ENCODE data around the gene CCDC187.

Gene CCDC187

DNA sequence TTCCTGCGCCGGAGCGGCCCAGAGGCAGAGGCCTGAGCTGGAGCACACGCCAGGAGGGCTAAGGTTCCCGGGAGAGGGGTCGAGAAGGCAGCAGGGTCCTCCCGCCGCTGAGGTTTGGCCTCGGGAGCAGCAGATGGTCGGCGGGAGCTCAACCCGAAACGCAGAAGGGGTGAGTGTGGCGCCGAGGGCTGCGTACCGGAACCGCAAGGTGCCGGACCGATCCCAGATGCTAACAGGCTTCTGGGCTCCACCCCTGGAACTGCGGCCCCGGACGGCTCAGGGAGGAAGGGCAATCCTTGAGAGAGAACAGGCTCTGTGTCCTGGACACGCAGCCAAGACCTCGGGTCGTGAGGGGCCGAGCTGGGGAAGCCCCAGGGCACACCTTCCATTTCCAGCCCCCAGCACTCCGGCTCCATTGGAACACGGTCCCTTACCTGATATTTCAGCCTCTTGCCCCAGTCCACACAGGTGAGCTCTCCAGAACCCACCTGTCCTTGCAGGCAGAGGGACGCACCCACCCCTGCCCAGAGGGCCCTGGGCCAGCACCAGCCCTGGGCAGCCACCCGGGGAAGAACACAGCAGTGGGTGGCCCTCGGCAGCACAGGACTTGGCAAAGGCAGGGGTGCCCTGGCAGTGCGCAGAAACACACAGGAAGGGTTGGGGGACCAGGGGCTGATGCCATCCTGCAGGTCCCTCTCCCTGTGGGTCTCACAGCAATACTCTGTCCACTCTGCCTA is 100.3 kb downstream of the CCDC187 start:
- no peak for DNase-seq

DNA sequence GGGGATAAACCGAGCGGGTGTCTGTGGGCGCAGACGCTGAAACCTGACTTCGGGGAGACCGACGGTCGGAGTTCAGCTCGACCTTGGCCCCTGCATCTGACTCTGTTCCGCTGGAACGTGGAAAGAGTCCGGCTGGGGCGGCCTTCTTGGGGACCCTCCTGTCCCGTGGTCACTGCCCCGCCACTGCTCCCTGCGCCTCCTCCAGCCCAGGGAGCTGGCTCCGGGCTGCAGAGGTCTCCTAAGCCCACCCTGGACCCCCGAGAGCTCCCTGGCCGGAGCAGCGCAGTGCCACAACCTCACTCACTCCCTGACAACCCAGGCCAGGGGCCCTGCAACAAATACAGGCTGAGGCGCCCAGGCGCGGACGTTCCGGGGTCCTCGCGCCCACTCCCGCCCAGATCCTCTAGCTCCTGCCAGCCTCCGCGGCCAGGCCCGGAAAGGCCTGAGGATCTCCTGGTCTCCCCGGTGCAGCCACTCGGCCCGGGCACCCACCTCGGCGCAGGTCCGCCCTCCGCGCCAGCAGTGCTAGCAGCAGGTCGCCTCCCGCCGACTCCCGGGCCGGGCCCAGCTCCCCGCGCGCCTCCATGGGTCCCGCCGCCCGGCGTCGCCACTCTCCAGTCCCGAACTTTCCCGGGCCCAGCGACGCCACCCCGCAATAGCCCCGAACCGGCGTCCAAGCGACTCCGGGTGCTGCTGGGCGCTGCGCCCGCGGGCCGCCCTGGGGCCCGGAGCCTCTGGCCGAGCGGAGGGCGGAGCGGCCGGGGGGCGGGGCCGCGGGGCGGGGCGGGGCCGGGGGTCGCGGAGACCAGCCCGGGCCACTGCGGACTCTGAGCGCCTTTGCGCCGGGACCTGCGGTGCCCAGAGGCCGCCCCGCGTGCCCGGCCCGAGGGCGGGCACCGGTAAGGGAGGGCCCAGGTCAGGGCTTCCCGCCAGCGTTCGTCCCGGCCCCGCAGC is 101.2 kb downstream of the CCDC187 start:
- no peak for DNase-seq

DNA sequence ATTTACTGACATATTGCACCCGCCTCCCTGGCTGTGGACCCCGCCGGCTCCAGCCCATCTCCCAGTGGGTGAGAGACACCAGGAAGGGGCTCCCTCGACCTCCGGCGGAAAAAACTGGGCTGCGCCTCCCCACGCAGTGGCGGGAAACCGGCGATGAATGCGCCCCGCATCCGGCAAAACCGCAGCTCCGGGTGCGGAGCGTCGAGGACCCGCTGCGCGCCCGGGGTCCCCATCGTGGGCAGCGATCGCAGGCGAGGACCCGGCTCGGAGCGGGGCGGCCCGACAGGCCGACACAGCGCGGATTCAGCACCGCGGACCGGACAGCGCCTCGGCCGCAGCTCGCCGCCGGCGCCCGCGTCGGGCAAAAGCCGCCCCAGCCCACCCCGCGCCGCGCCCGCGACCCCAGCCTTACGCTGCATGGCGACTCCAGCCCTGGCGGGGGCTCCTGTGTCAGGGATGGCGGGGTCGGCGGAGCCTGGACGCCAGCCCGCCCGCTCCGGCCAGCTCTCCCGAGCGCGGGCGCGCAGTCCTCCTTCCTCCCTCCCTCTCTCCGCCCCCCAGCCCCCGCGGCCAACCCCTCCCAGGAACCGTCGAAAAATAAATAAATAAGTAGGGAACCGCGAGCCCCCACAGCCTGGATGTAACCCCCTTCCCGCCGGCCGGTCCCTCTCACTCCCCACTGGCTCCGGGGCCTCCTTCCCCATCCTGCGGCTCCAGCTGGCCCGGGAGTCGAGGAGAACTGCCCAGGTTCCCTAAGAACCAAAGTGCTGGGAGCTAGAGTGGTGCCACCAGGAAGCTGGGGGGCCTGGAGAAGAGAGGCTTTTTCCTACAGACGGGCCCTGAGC is 102.1 kb downstream of the CCDC187 start:
- no peak for DNase-seq

DNA sequence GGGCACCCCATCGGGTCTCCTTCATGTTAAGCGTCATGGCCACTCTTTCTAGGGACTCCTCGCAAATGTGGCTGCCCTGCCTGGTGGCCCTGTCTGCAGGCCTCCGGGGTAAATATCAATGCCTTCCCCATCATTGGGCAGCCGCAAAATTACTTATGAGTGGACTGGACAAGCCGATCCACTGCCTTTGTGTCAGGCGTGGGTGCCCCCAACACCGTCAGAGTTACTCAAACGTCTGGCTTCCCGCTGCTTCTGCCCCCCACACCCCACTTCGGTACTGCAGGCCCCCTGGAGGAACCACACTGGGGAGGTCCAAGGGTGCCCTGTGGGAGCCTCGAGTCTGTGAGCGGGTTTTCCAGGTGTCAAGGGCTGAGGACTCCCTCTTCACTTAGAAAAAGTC is 102.7 kb downstream of the CCDC187 start:
- DNase-seq = no peak

DNA sequence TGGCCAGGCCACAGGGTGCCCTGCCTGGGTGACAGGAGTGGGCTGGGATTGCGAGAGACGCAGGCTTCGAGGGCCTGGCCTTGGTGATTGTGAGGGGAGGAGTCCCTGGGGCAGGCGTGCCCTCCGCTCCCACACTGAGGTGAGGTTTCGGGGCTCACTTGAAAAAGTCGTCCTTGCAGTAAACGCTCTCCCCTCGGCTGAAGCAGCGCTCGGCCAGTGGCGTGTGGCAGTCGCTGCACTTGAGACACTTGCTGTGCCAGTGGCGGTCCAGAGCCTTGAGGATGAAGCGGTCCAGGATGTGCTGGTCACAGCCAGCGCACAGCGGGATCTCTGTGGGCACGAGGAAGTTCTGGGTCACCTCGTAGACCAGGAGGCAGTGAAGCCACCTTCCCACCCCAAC is 103.5 kb downstream of the CCDC187 start:
- no peak for DNase-seq
